HG02798 (cell line): ENCODE measurements around the gene NSUN7.
"Not testable (repeated sequence)": the region's sequence is repeated elsewhere in the genome, so short reads cannot be mapped to it uniquely, and the experiment has no call there.

Experiments used
- ATAC-seq: cut with Tn5 transposase; IDR thresholded peaks from one replicate; pipeline ENCODE4 v1.9.1; 2021; ENCODE audit warnings: mild to moderate bottlenecking; ENCODE audit not compliant: unreplicated experiment, poor library complexity

Gene NSUN7

GRCh38 chr4:40749717-40750460 lies at the start of gene NSUN7:
Gene NSUN7, plus strand, starts transcription at chr4:40749955. Its CDS starts 739 bp downstream, at chr4:40750694.
- ATAC-seq = no peak

GRCh38 chr4:40702137-40702799 lies 47.5 kb upstream of the NSUN7 start:
- no peak for ATAC-seq

GRCh38 chr4:40702800-40703151 lies 47.0 kb upstream of the NSUN7 start:
- no peak for ATAC-seq

- ATAC-seq = no peak
These were observed 45.7 kb upstream of the NSUN7 start for GRCh38 chr4:40704073-40704472.

- ATAC-seq = no peak
These were observed 39.1 kb upstream of the NSUN7 start for GRCh38 chr4:40710484-40711254.

- not testable (repeated sequence) for ATAC-seq
These were observed 36.8 kb upstream of the NSUN7 start for GRCh38 chr4:40713001-40713400.

- no peak for ATAC-seq
These were observed 36.0 kb upstream of the NSUN7 start for GRCh38 chr4:40713798-40714197.

- ATAC-seq = no peak
These were observed 31.2 kb upstream of the NSUN7 start for GRCh38 chr4:40718586-40718985.

GRCh38 chr4:40719008-40719623 lies 30.6 kb upstream of the NSUN7 start:
- peak; percentile 69 for ATAC-seq

- no peak for ATAC-seq
These were observed 29.4 kb upstream of the NSUN7 start for GRCh38 chr4:40720351-40720750.

GRCh38 chr4:40720916-40721315 lies 28.8 kb upstream of the NSUN7 start:
- no peak for ATAC-seq

- no peak for ATAC-seq
These were observed 28.0 kb upstream of the NSUN7 start for GRCh38 chr4:40721730-40722171.

GRCh38 chr4:40722576-40723161 lies 27.1 kb upstream of the NSUN7 start:
- peak; percentile 49 for ATAC-seq

GRCh38 chr4:40723728-40724127 lies 26.0 kb upstream of the NSUN7 start:
- no peak for ATAC-seq

GRCh38 chr4:40728333-40728732 lies 21.4 kb upstream of the NSUN7 start:
- ATAC-seq = no peak

GRCh38 chr4:40729555-40729954 lies 20.2 kb upstream of the NSUN7 start:
- no peak for ATAC-seq

- no peak for ATAC-seq
These were observed 19.6 kb upstream of the NSUN7 start for GRCh38 chr4:40730091-40730679.

GRCh38 chr4:40731361-40731760 lies 18.4 kb upstream of the NSUN7 start:
- no peak for ATAC-seq

- ATAC-seq = no peak
These were observed 17.9 kb upstream of the NSUN7 start for GRCh38 chr4:40731792-40732245.

- ATAC-seq = no peak
These were observed 16.0 kb upstream of the NSUN7 start for GRCh38 chr4:40733752-40734151.
